Trophoblast cell (in vitro differentiated cells and primary cell): ENCODE results near the gene JAZF1.

Experiments used
- DNase-seq, 2 donors: peaks; one replicate each; pipeline ENCODE4 v3.0.0-alpha.2; 2016
- H2AFZ ChIP-seq: 2 replicates; pipeline ENCODE4 v1.6.1; 2013; ENCODE audit warnings: low read length, moderate library complexity, mild to moderate bottlenecking; ENCODE audit not compliant: insufficient read depth, poor library complexity
- H2AK5ac ChIP-seq: 2 replicates; pipeline ENCODE4 v1.6.1; 2013; ENCODE audit warnings: mild to moderate bottlenecking, low read length
- H2BK120ac ChIP-seq: 2 replicates; pipeline ENCODE4 v1.6.1; 2013; ENCODE audit warnings: low read length, mild to moderate bottlenecking, moderate library complexity; ENCODE audit not compliant: insufficient read depth, poor library complexity
- H2BK12ac ChIP-seq: 2 replicates; pipeline ENCODE4 v1.6.1; 2013; ENCODE audit warnings: mild to moderate bottlenecking, low read length, moderate library complexity
- H2BK5ac ChIP-seq: 2 replicates; pipeline ENCODE4 v1.6.1; 2013; ENCODE audit warnings: low read length, low read depth, moderate library complexity, mild to moderate bottlenecking; ENCODE audit not compliant: poor library complexity
- H3K14ac ChIP-seq: 2 replicates; pipeline ENCODE4 v1.6.1; 2013; ENCODE audit warnings: mild to moderate bottlenecking, low read length
- H3K18ac ChIP-seq: 2 replicates; pipeline ENCODE4 v1.6.1; 2013; ENCODE audit warnings: mild to moderate bottlenecking, low read length
- H3K23ac ChIP-seq: 2 replicates; pipeline ENCODE4 v1.6.1; 2013; ENCODE audit warnings: low read length
- H3K27ac ChIP-seq: 2 replicates; pipeline ENCODE4 v1.5.1; 2013; ENCODE audit warnings: low read depth, mild to moderate bottlenecking, inconsistent platforms, low read length, moderate library complexity
- H3K27me3 ChIP-seq: 2 replicates; pipeline ENCODE4 v1.6.1; 2013; ENCODE audit warnings: inconsistent platforms, mild to moderate bottlenecking, low read length, moderate library complexity; ENCODE audit not compliant: insufficient read depth
- H3K36me3 ChIP-seq, 2 experiments: 1 replicate in 1 of 2; 2 replicates in 1 of 2; pipeline ENCODE4 v1.6.1; 2013; ENCODE audit warnings: low read length in 2 of 2, mild to moderate bottlenecking in 2 of 2, moderate library complexity in 1 of 2; ENCODE audit not compliant: insufficient read depth in 2 of 2, control insufficient read depth in 1 of 2
- H3K4ac ChIP-seq: 2 replicates; pipeline ENCODE4 v1.6.1; 2013; ENCODE audit warnings: low read depth, mild to moderate bottlenecking, low read length, moderate library complexity
- H3K4me1 ChIP-seq, 2 experiments: 1 replicate in 1 of 2; 2 replicates in 1 of 2; pipeline ENCODE4 v1.6.1; 2013; ENCODE audit warnings: low read length in 2 of 2, mild to moderate bottlenecking in 2 of 2, moderate library complexity in 1 of 2; ENCODE audit not compliant: insufficient read depth in 2 of 2, control insufficient read depth in 1 of 2
- H3K4me2 ChIP-seq: 2 replicates; pipeline ENCODE4 v1.6.1; 2013; ENCODE audit warnings: inconsistent platforms, mild to moderate bottlenecking, low read length, moderate library complexity
- H3K4me3 ChIP-seq: 2 replicates; pipeline ENCODE4 v1.5.1; 2013; ENCODE audit warnings: mild to moderate bottlenecking, low read depth, low read length, inconsistent platforms
- H3K79me1 ChIP-seq: one replicate; pipeline ENCODE4 v1.6.1; 2013; ENCODE audit warnings: low read length
- H3K79me2 ChIP-seq: 2 replicates; pipeline ENCODE4 v1.6.1; 2013; ENCODE audit warnings: low read length, mild to moderate bottlenecking; ENCODE audit not compliant: control insufficient read depth, insufficient read depth, poor library complexity
- H3K9ac ChIP-seq: 2 replicates; pipeline ENCODE4 v1.6.1; 2013; ENCODE audit warnings: mild to moderate bottlenecking, low read length
- H3K9me3 ChIP-seq: 2 replicates; pipeline ENCODE4 v1.6.1; 2013; ENCODE audit warnings: low read depth, mild to moderate bottlenecking, control low read depth, inconsistent platforms, low read length; ENCODE audit not compliant: insufficient read depth
- H4K12ac ChIP-seq: 2 replicates; pipeline ENCODE4 v1.6.1; 2013; ENCODE audit warnings: low read depth, mild to moderate bottlenecking, low read length, moderate library complexity
- H4K8ac ChIP-seq: 2 replicates; pipeline ENCODE4 v1.6.1; 2013; ENCODE audit warnings: low read depth, mild to moderate bottlenecking, low read length, moderate library complexity
- H4K91ac ChIP-seq: one replicate; pipeline ENCODE4 v1.6.1; 2013; ENCODE audit warnings: low read depth, mild to moderate bottlenecking, low read length, moderate library complexity
- WGBS: extraction: QIAGEN DNeasy Blood & Tissue Kit; methylation state at CpG from one replicate; pipeline ENCODE4 v1.1.7; 2013; ENCODE audit warnings: missing lambda C conversion rate; ENCODE audit not compliant: insufficient read length, insufficient coverage; ENCODE audit errors: extremely low coverage; 5-methylcytosine and 5-hydroxymethylcytosine counted together

JAZF1 gene

DNA sequence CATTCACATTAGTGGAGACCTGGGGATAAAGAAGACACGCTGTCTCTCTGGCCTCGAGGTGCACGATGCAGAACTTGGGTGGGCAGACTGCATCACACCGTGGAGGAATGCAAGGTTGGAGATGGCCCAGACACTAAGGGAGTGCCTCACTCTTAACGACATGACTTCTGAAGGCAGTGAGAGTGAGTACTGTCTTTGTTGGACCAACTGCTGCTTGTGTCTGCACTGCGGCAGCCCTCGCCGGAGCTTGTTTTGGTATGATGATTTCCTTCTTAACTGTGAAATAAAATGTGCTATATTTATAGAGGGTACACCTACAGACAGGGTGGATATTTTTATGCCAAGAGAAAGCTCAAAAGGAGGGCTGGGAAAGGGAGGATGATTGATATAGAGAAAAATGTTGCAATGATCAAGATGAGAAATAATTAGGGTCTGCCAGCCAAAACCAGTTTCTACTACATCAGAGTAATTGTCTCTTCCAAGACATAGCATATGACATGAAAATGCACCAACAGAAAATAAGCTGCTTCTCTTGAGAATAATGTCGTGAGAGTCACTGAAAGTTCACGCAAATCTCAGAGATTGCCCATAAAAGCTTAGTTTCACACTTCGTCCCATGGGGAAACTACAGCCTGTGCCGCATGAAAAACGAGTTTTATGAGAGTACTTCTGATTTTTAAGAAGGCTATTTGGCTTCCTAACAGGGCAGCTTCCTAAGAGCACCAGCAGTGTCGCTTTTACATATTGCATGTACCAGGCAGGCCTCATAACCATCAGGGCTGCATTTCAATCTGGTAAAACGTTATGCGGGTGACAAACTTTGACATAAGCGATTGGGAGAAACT, 313.5 kb downstream of the JAZF1 start:
- Histone ChIP-seq H3K4me1 (no peaks in the 10 kb centered on the region), H3K79me2 (no peaks in the 10 kb centered on the region), H3K79me1 (no peaks in the 10 kb centered on the region), H3K4me2 (no peak overlapping the region), H3K9ac (no peak overlapping the region), H4K12ac (no peak overlapping the region), H2BK120ac (no peak overlapping the region), H3K36me3 (no peaks in the 10 kb centered on the region), H3K18ac (no peak overlapping the region), H2AFZ (no peak overlapping the region), H3K4ac (no peak overlapping the region), H3K14ac (no peak overlapping the region), H3K27me3 (no peaks in the 10 kb centered on the region), H3K23ac (no peak overlapping the region), H3K4me3 (no peak overlapping the region), H4K8ac (no peak overlapping the region), H3K27ac (no peak overlapping the region), H2AK5ac (no peak overlapping the region), H4K91ac (no peak overlapping the region), H2BK5ac (no peak overlapping the region), H3K9me3 (no peaks in the 10 kb centered on the region), H2BK12ac (no peak overlapping the region)
- DNase-seq = no peak
- no CpG with 5 or more reads among the region's 17 CpGs for WGBS

DNA sequence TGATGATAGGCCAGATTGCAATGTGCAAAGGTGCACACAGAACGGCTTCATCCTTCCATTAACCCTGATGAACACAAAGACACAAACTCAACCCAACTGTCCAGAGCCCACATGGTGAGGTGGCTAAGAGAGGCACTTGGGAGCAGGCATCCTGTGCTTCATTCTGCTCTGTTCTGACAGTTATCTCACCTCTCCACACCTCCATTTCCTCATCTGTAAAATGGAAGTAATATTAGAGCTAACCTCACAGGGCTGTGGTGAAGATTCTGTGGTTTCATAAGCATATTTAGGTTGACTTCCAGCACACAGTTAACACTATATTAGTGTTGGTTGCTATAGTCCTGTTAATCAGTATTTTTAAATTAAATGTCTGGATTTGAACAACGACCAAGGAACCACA, 314.3 kb downstream of the JAZF1 start:
- Histone ChIP-seq H2AFZ (no peak overlapping the region), H3K4me3 (no peak overlapping the region), H3K4me1 (no peaks in the 10 kb centered on the region), H2BK120ac (no peak overlapping the region), H2AK5ac (no peak overlapping the region), H2BK5ac (no peak overlapping the region), H4K91ac (no peak overlapping the region), H3K9ac (no peak overlapping the region), H3K79me1 (no peaks in the 10 kb centered on the region), H3K23ac (no peak overlapping the region), H3K27me3 (no peaks in the 10 kb centered on the region), H3K79me2 (no peaks in the 10 kb centered on the region), H2BK12ac (no peak overlapping the region), H3K4me2 (no peak overlapping the region), H4K12ac (no peak overlapping the region), H3K36me3 (no peaks in the 10 kb centered on the region), H3K4ac (no peak overlapping the region), H3K9me3 (no peaks in the 10 kb centered on the region), H3K14ac (no peak overlapping the region), H3K27ac (no peak overlapping the region), H3K18ac (no peak overlapping the region), H4K8ac (no peak overlapping the region)
- no CpG with 5 or more reads among the region's 2 CpGs for WGBS
- DNase-seq = no peak

DNA sequence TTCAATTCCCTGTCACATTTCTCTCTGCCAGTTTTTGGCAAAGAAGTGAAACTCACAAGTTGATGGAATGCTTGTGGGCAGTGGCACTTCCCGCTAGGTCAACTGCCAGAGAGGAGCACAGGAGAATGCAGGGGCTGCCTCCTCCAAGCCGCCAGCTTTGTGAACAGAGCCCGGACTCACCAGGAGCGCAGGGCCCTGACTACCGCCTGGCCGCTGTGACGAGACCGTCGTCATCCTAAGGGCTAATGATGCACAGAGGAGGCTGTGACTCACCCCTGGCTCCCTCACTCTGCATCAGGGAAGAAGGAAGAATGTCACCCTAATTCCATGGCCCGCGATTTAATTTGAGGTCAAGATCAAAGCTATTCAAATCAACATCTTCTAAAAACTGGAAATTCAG, 316.7 kb downstream of the JAZF1 start:
- no peaks in the 10 kb centered on the region for H3K79me2 ChIP-seq
- no peak overlapping the region for H4K8ac ChIP-seq
- no peak overlapping the region for H4K91ac ChIP-seq
- no peak overlapping the region for H3K27ac ChIP-seq
- H3K4me2 ChIP-seq = no peak overlapping the region
- H2BK12ac ChIP-seq = no peak overlapping the region
- no peak overlapping the region for H2BK120ac ChIP-seq
- H2BK5ac ChIP-seq = no peak overlapping the region
- no peaks in the 10 kb centered on the region for H3K79me1 ChIP-seq
- no peak overlapping the region for H3K4me3 ChIP-seq
- H3K9ac ChIP-seq = no peak overlapping the region
- no peak overlapping the region for H4K12ac ChIP-seq
- H3K18ac ChIP-seq = no peak overlapping the region
- no CpG with 5 or more reads among the region's 11 CpGs for WGBS
- no peaks in the 10 kb centered on the region for H3K27me3 ChIP-seq
- H3K4ac ChIP-seq = no peak overlapping the region
- no peaks in the 10 kb centered on the region for H3K4me1 ChIP-seq
- DNase-seq = peak in 1 of 2 donors; percentile 17
- H3K14ac ChIP-seq = no peak overlapping the region
- H2AFZ ChIP-seq = no peak overlapping the region
- no peak overlapping the region for H2AK5ac ChIP-seq
- H3K9me3 ChIP-seq = no peaks in the 10 kb centered on the region
- no peak overlapping the region for H3K23ac ChIP-seq
- no peaks in the 10 kb centered on the region for H3K36me3 ChIP-seq

DNA sequence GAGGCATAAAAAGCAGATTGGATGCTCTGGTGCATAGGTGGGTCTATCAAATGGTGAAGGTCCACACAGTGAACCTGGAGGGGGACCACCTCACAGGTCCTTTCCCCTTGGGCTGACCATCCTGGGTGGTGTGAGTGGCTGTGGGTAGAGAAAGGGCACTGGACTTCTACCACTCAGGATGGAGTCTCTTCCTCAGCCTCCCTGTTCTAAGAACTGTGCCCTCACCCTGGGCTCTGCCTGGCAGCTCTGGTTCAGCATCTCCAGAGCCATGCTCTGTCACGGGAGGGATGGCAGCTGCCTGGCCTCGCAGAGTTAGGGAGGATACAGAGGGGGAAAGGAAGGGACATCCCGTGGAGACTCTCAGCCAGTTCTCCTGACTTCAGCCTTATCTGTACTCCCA, 318.8 kb downstream of the JAZF1 start:
- Histone ChIP-seq H3K18ac (no peak overlapping the region), H4K91ac (no peak overlapping the region), H3K4me2 (no peak overlapping the region), H3K9me3 (no peaks in the 10 kb centered on the region), H2BK12ac (no peak overlapping the region), H2AK5ac (no peak overlapping the region), H3K23ac (no peak overlapping the region), H2BK5ac (no peak overlapping the region), H3K9ac (no peak overlapping the region), H4K12ac (no peak overlapping the region), H3K79me1 (no peaks in the 10 kb centered on the region), H3K4me1 (no peaks in the 10 kb centered on the region), H3K27ac (no peak overlapping the region), H2BK120ac (no peak overlapping the region), H3K79me2 (no peaks in the 10 kb centered on the region), H3K27me3 (no peaks in the 10 kb centered on the region), H2AFZ (no peak overlapping the region), H3K4me3 (no peak overlapping the region), H3K4ac (no peak overlapping the region), H4K8ac (no peak overlapping the region), H3K14ac (no peak overlapping the region), H3K36me3 (no peaks in the 10 kb centered on the region)
- no CpG with 5 or more reads among the region's 3 CpGs for WGBS
- no peak for DNase-seq
